Stimulated activated CD4-positive, alpha-beta T cell treated with anti-CD3 and anti-CD28 coated beads, Interleukin-15, amount 100 ng/mL, for 48 hours (primary cell): ENCODE results near the gene FGD5.

Experiments
- DNase-seq, 2 donors: peaks; one replicate each; pipeline ENCODE4 v3.0.0-alpha.2; 2020; ENCODE audit warnings: low read depth in 2 of 2

Gene FGD5

DNA sequence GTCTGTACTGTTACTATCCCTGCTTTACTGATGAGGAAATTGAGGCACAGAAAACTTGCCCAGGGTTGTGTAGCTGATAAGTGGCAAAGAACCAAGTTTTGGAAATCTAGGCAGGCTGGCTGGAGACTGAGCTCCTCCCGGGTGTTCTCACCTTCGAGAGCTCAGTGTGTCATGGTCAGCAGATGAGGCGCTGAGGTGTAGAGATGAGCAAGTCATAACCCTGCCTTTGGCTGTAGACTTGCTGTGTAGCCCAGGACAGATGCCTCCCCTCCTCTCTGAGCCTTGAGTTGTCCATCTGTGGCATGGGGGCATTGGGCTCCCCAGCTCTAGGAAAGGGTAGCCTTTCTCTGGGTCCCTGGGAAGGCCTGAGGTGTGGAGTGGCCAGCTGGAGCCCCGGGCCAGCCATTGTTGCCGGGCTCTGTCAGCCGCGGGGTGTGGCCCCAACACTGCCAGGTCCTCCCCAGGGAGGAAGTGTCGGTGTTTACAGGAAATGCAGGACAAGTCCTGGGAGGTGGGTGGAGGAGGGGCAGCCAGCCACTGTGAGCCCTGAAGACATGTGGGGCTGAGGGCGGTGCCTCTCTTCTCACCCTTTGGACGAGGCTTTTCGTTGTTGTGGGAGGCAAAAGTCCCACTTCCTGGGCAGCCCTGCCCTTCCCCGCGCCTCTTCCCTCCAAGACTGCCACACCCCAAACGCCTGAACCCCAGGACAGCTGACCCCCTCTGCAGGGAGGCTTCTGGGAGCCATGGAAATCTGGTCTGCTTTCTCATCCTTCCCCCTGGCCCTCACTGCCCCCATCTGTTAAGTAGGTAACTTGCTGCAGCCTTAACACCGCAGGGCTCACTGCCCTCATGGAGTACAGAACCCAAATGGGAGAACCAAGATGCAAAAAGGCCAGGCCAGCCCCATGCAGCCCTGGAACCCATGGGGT, 29.1 kb downstream of the FGD5 start:
- DNase-seq: no peak

DNA sequence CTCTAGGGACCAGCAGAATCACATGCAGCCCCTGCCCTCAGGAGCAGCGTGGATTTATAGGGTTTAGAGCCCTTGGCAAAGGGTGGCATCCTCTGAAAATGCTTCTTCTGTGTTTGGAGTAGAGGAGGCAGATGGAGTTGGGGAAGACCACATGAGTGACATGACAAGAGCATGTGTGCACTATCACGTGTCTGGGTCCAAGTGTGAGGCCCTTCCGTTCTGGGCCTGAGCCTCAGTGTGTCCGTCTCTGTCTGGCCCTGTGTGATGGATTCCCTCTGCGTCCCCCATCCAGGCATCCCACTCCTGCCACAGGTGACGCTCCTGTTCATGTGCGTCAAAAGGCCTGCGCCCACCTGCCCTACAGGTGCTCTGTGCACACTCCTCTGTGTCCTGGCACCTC, 30.1 kb downstream of the FGD5 start:
- DNase-seq: no peak

DNA sequence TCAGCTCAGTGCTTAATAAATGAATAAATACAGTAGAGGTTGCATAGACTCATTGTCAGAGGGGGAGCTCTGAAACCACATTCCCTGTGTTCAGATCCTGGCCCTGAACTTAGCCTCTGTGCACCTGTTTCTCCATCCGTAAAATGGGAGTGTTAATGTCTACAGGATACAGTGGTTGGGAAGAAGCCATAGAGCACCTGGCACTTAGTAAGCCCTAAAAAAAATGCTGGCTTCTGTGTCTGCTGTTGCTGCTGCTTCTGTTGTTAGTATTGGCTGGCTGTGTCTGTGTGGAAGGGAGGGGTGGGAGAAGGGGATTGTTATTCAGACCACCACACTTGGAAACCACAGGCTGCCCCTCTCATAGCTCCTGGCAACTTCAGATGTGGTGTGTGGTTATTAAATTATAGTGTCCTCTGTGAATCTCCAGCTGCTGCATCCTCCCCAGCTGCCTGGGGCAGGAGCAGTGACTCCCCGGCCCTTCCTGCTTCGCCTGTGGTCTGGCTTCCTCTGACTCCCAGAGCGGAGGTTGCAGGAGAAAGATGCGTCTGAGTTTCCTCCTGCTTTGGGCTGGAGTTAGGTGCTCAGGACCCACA, 31.0 kb downstream of the FGD5 start:
- DNase-seq: no peak

DNA sequence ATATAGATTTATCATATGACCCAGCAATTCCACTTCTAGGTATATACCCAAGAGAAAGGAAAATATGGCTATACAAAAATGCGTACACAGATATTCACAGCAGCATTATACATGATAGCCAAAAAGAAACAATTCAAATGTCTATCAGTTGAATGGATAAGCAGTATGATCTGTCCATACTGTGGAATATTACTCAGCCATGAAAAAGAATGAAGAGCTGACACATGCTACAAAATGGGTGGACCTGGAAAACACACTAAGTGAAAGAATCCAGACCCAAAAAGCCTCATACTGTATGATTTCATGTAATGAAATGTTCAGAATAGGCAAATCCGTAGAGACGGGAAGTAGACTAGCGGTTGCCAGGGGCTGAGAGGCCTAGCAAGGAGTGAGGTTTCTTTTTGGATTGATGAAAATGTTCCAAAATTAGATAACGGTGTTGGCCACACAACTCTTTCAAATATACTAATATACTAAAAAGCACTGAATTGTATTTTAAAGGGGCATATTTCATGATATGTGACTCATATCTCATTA, 33.4 kb downstream of the FGD5 start:
- DNase-seq: no peak

DNA sequence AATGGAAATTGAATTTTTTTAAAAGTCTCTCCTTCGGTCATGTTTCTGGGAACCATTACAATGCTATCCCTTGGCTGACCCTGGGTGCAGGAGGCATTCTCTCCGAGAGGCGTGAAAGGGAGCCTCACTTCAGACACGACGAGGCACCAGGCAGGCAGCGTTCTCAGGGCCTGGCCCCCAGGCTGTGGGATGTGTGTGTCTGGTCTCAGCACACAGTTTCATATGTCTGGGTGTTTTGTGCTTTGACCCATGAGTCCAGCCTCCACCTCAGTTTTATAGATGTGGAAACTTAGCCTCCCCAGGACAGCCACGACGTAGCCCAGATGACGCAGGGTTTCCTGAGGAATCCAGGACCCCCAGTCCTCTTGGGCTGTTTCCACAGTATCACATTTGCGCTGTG, 34.0 kb downstream of the FGD5 start:
- no peak for DNase-seq

DNA sequence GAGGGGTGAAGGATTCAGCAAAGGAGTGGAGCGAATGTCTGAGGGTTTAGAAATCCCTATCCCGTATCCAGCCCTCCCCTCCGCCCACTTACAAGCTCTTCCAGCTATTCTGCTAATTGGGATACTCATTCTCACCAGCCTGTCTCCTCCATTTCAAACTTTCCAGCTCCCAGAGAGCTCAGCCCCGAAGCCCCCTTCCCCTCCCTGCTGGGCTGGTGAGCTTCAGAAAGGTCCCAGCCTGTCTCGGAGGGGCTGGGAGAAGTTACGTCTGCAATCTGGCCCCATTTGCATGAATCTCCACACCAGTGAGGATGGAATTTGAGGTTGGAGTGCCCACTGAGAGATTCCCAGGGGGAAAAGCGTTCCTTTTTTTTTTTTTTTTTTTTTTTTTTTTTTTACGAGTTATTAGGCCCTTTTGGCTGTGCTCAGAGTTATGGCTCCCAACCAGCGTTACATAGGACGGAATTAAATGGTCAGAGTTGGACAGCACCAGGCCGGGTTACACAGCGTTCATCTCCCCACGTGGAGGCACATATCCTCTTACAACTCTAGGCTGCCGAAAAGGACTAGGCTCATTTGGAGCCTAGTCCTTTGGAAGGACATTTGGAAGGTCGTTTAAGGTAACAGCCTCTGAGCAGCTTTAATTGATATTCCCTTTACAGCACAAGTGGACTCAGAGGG, 34.6 kb downstream of the FGD5 start:
- DNase-seq: no peak

DNA sequence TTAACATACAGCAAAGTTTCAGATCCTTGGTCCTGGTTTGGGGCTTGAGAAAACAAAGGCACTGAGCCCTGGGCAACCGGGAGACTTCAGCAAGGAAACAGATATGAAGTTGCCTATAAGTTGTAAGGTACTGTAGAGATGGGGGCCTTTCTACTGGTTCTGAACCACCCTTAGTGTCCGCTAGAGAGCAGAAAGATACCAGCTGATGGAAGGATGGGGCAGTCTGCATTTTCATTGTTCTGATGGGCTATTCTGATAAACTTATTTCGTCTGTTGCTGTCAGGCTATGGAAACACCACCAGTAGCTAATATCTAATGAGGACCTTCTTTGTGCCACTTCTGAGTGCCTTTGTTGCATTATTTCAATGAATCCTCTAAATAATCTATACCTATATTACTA, 38.7 kb downstream of the FGD5 start:
- no peak for DNase-seq

DNA sequence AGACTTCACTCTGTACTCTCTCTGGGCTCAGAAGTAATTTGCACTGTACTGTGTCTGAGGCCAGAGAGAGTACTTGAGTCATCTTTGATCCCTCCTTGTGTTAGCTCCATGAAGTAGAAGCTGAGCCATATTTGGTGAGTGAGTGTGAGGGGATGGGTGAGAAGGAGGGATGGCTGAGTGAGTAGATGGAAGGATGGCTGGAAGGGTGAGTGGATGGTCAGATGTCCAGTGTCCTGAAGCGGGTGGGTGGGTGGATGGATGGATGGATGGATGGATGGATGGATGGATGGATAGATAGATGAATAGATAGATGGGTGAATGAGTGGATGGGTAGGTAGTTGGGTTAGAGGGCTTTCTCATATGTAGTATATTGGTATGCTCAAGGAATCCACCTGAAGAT, 39.3 kb downstream of the FGD5 start:
- DNase-seq: no peak

DNA sequence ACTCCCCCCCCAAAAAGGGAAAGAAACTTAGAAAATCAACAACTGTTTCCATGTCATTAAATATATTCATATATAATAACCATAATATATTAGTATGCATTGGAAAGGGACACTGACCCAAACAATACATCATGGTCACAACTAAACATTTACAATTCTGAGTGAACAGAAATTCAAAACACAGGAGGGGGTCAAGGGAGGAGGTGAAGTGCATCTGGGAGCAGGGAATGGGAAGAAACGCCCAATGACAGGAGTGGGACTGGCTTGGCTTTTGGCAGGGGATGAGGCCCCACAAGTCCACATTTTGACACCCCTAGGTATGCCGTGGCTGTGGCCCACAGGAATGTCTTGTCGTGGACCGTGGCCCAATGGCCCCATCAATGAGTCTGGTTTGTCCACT, 41.1 kb downstream of the FGD5 start:
- no peak for DNase-seq

DNA sequence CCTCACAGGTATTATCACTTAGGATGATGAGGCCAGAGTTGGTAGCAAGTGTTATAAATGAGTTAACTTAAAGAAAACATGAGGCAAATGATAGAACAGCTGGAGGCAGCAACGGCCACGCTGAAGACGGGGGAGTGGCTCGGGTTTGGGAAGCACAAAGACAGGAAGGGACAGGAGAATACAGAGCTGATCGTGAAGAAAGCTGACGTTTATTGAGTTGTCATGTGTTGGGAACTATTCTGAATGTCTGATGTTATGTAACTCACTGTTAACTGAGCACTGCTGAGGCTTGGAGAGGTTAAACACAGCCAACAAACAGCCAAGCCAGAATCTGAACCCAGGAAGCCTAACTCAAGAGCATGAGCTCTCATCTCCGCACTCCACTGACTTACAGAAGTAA, 42.3 kb downstream of the FGD5 start:
- DNase-seq: no peak

DNA sequence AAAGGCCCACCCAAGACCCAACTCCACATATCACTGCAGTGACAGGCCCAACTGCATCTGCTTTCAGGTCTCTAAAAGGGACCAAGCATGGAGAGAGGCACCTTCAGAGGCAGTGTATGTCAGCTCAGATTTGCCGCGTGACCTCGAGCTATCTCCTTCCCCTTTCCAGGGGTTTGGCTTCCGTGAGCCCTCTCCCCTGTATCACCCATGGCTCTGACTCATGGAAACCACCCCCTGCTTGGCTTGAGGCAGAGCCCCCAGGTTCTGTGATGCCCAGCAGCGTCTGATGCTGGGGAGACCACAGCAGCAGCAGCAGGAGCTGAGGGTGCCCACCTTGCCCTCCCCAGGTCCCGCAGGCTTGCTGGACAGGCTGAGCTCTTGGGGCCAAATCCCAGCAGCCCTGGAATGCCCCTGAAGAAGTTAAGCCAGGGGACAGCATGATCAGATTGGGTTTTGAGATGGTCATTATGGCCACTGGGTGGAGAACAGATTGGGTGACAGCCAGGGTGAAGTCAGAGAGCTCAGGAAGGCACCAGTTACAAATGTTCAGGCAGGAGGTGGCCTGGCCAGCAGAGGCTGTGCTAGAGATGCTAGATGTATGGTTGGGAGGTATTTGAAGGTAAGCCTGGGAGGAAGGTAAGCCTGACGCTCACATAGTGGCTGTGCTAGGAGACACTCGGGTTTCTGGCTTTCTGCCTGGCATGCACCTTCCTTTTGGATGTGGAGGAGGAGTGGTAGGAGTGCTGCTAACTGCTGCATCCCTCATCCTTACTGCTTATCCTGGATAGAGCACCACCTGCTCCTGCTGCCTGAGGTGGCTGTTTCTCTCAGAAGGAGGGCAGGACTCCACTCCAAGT, 42.9 kb downstream of the FGD5 start:
- DNase-seq: no peak

DNA sequence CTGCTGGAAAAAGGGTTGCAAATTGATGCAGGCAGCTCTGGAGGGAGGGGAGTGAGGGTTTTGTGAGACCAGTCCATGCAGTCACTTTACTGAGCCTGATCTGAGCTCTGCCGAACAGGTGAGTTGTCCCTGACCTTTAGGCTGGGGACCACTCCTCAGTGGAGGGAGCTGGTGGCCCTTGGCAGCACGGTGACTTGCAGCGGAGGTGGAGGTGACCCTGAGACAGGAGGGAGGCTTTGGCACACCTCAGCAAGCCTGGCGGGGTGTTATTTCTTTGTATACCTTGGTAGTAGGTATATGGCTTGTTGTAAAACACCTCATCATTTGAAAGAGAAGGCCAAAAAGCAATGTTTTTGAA, 43.5 kb downstream of the FGD5 start:
- no peak for DNase-seq

DNA sequence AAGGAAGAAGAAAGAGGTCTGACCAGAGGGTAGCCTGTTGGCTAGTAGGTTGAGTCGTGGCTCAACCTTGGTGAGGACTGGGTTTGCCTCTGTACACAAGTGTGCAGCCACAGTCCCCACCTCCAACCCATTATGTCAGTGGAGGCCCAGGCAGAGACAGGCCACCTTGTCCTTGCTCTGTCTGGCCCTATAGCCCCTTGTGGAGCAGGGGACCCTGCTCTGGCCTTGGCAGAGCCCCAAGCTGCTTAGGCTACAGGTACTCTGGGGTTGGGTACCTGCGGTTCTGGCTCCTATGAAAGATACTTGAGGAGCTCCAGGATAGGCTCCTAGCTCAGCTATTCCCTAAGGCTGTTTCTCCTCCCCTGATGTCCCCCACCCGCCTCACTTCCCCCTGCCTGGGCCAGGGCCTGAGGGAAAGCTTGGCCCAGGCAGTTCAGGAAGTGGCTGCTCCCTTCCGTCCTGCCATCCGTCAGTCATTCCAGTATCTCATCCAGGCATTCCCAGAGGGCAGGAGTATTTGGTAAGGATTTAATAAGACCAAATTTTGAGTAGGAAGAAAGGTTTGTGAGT, 44.0 kb downstream of the FGD5 start:
- no peak for DNase-seq

DNA sequence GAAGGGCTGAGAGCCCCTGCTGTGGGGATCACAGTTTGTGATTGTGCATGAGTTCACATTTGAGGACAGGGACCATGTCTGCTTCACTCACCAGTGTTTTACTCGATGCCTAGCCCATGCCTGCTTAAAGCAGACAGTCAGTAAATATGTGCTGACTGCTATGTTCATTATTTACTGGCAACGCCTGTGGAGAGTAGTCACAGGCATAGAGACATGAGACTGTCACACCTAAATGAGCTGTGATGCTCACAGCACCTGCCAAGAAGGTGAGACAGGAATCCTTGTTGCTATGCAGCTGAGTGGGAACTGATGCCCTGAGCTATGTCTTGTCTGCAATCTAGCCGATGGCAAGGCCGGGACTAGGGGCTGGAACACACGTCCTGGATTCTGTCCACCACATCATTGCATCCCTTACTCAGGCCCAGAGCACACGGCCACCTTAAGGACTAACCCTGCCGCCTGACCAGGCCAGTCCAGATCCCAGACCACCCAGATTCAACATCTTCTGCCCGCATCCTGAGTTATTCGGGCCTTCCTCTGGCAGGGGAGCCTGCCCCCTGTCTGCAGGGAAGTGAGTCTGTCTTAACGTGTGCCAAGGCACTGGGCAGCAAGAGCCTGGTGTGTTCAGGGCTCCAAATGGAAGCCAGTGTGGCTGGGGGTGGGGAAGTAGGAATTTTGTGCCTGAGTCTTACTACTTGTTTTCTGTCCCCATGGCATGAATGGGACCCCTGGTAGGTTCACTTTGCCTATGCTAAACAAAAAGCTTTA, 44.8 kb downstream of the FGD5 start:
- DNase-seq: no peak

DNA sequence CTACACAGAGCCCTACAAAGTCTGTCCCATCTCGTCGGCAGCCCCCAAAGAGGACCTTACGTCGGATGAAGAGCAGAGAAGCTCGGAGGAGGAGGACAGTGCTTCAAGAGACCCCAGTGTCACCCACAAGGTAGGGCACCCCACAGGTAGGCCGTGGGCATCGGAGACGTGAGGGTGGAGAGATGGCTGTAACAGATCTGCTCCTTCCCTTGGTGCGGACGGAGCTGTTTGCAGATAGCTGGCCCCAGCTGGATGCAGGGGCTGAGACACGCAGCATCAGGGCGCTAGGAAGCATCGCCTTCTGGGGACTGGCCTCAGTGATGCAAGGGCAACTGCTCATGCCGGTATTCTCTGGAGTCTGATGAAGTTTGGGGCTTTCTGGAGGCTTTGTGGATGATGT, 45.4 kb downstream of the FGD5 start:
- no peak for DNase-seq

DNA sequence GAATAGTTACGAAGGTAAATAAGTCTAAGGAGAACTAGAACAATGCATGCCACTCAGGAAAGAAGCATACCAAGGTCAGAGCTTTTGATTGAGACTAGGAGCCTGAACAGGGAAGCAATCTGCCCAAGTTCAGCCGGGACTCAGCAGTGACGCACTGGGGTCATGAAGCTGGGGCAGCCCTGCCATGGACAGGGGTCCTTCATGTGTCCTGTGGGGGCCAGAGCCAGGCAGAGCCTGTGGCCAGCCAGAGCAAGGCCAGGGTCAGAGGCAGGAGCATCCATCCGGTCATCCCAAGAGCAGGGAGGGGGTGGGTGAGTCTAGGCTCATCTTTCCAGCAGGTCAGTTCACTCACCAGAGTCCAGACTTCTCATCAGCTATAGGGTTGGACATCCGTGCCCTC, 47.9 kb downstream of the FGD5 start:
- no peak for DNase-seq

DNA sequence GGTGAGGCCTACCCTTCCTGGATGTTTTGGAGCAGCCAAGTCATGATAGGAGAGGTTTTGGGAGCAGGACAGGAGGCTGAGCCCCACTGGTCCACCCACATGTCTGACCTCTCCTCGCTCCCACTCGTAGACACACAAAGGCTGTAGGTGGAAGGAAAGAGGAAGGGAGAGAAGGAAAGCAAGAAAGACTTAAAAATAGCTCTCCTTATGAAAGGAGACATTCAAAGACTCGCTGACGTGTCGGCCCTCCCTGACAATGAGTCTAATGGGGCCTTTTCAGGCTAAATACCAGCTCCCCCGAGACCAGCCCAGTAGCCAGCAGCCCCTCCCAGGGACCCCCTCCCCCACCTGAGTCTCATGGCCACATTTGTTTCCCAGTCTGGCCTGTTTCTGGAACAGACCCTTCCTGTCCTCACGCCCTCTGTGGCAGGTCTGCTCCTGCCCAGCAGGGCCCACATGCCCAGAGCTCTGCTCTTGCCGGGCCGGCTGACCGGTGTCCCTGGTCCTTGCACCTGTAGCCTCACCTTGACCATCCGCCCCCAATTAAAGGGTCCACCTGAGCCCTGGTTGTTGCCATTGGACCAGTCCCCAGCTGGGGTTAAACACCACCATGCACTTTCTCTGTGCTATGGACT, 49.3 kb downstream of the FGD5 start:
- DNase-seq: no peak

DNA sequence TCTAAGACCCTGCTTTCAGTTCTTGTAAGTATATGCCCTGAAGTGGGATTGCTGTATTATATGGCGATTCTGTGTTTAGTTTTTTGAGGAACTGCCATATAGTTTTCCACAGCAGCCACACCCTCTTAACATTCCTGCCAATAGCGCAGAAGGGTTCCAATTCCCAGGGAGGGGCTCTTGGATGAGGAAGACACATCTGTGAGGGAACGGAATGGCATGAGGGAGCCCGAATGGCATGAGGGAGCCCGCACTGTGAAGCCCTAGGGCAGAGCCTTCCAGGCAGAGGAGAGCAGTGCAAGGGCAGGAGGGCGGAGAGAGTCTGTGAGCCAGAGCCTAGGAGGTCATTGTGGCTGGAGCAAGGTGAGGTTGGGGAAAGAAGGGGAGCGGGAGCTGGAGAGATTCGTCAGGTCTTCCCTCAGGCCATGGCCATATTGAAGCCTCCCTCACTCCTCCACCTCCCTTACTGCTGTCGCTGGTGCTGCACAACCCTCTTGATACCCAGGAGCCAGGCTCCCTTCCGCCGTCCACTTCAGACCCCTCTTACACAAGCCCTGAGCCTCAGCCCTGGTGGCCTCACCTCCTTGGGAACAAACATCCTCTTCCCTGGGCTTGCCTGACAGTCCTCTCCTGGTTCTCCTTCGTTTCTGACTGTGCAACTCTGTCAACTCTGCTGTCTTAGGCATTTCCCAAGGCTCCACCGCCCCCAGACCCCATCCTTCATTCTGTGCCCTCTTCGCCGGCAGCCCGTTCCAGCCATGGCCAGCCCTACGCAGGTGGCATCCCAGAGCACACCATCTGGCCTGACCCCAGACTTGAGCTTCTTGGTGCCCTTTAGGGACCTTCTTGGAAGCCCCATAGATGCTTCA, 51.4 kb downstream of the FGD5 start:
- no peak for DNase-seq

DNA sequence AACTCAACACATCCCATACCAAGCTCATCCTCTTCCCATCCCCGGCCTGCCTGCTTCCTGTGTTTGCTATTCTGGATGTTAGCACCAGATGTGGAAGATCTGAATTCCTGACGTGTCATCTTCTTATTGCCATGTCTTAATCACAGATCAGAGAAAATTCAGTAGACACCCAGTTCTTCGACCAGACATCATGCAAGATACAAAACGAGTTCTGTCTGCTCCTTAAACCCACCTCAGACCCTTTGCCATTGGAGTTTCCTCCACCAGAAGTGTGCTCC, 52.0 kb downstream of the FGD5 start:
- no peak for DNase-seq
